ENCODE measurements around the gene RAI1. TPM values are rescaled to one million over a fixed set of nuclear protein-coding genes. Genes with fewer than 3 reads are reported as not detected.

RAI1 gene
- total and polyA plus RNA-seq, 10 of the 15 experiments (the other 5 are each of a cell fraction or from before 2014, with no cell fraction given), result 0.66 to 37.7 (median 6.0) TPM

GRCh38 chr17:17823433-17824118 is 142.3 kb downstream of the RAI1 start:
- H3K36me3 ChIP-seq (ENCODE audit: control insufficient read depth in 2 of 2, insufficient read depth in 2 of 2, low read length in 1 of 2), result peaks cover 3 to 6% of the 10 kb centered on the region in 2 experiments; a peak in 3 of 4 replicates
- in situ Hi-C loops (cut with MboI), result no loop called here
- peaks cover 52% of the 10 kb centered on the region for H3K4me1 ChIP-seq (ENCODE audit: control insufficient read depth, insufficient read depth, low read length)
- no peak for TF ChIP-seq CHD1 (IDR thresholded peaks at IDR 0.05; ENCODE audit: low read depth, low read length)
- no peak for TF ChIP-seq WRNIP1 (IDR thresholded peaks at IDR 0.05; ENCODE audit: borderline replicate concordance, low read depth, low read length)
- TF ChIP-seq GATAD2B (conservative IDR thresholded peaks at IDR 0.05; ENCODE audit: low read depth), result peak; percentile 31; the same call in 1 of the 2 replicates
- TF ChIP-seq SMAD1 (IDR thresholded peaks at IDR 0.05; ENCODE audit: low read depth, partially characterized antibody), result no peak
- TF ChIP-seq MYB (IDR thresholded peaks at IDR 0.05; ENCODE audit: borderline replicate concordance, low read depth, low read length), result no peak
- no peak for TF ChIP-seq CBX5 (IDR thresholded peaks at IDR 0.05; ENCODE audit: low read depth)
- no peak for TF ChIP-seq MTA2 (IDR thresholded peaks at IDR 0.05; ENCODE audit: low read depth)
- no peak for TF ChIP-seq ZZZ3 (IDR thresholded peaks at IDR 0.05; ENCODE audit: control insufficient read depth, insufficient read length, low read depth)
- TF ChIP-seq E2F8 (IDR thresholded peaks at IDR 0.05; ENCODE audit: low read depth, partially characterized antibody), result no peak
- TF ChIP-seq SREBF1 (IDR thresholded peaks at IDR 0.05; ENCODE audit: low read length), result peak; percentile 50; the same call in 1 of the 2 replicates
- no peak for TF ChIP-seq MEF2A (IDR thresholded peaks at IDR 0.05; ENCODE audit: insufficient read depth, low read depth, low read length)
- TF ChIP-seq JUNB (IDR thresholded peaks at IDR 0.05), result no peak
- TF ChIP-seq FOS (IDR thresholded peaks at IDR 0.05; ENCODE audit: borderline replicate concordance, extremely low read depth, insufficient read length), result no peak
- TF ChIP-seq ZBTB40 (IDR thresholded peaks at IDR 0.05; ENCODE audit: borderline replicate concordance), result no peak
- no peak for TF ChIP-seq CREB1 (IDR thresholded peaks at IDR 0.05; ENCODE audit: low read depth)
- TF ChIP-seq SMC3 (IDR thresholded peaks at IDR 0.05; ENCODE audit: borderline replicate concordance, low read length), result no peak
- no peak for TF ChIP-seq DPF2 (IDR thresholded peaks at IDR 0.05)

More at GRCh38 chr17:17823433-17824118, 142.3 kb downstream of the RAI1 start:
- ATAC-seq (peak; percentile 84), DNase-seq (ENCODE audit: low read depth, low spot score) (no peak), FAIRE-seq (no peak)
- BruUV-seq (replicated peaks), result no TSS peak
- RAD21 ChIA-PET (ENCODE audit: unreplicated experiment), result interaction anchor here (0.6 to 9.0 kb wide), 4 partner anchors 12 to 142 kb away, joined by 3 to 105 read pairs (median 4); partner anchors contain the start of gene SREBF1
- POLR2A ChIA-PET, result interaction anchor here (0.6 to 10.9 kb wide), 2 partner anchors 12 to 207 kb away, joined by 4 to 163 read pairs; partner anchors contain the start of gene SREBF1
- Histone ChIP-seq H3K9me3 (replicated peaks; ENCODE audit: control insufficient read depth, insufficient read depth, low read length) (no peaks in the 10 kb centered on the region), H3K27ac (ENCODE audit: control insufficient read depth, insufficient read depth) (peak overlapping the region; percentile 82), H3K4me2 (ENCODE audit: control insufficient read depth, insufficient read depth) (peak overlapping the region; percentile 98), H2AFZ (ENCODE audit: control insufficient read depth, low read depth, low read length) (peak overlapping the region; percentile 71), H4K20me1 (ENCODE audit: control insufficient read depth, insufficient read depth) (no peaks in the 10 kb centered on the region; the same call in 1 of the 2 replicates), H3K79me2 (ENCODE audit: control insufficient read depth, insufficient read depth, low read length) (no peaks in the 10 kb centered on the region; the same call in 1 of the 2 replicates), H3K9ac (ENCODE audit: control insufficient read depth, insufficient read depth, low read length) (peak overlapping the region; percentile 61), H3K27me3 (replicated peaks in 1 of 2; ENCODE audit: control insufficient read depth in 2 of 2, insufficient read depth in 2 of 2, low read length in 1 of 2) (no peaks in the 10 kb centered on the region), H3K4me3 (peak overlapping the region; percentile 63)
- intact Hi-C loops (cut with micrococcal nuclease; ENCODE audit: unreplicated experiment), result loop anchor here (5.0 kb wide), 1 partner anchor 214 kb away; the partner anchor contains the start of genes ATPAF2 and GID4
- SMC1A ChIA-PET (ENCODE audit: uncharacterized antibody, unreplicated experiment), result interaction anchor here (0.6 to 4.4 kb wide), 4 partner anchors 10 to 13 kb away, joined by 3 to 46 read pairs (median 4); partner anchors contain the start of gene SREBF1
- CTCF ChIA-PET, result no interaction called here
- 5% methylated on average over 42 of the region's 69 CpGs for WGBS (ENCODE audit: insufficient coverage, insufficient replicate concordance, low lambda C conversion rate, missing lambda C conversion rate)
